Measurements from ENCODE around the gene TAF7. TPM values are rescaled to one million over a fixed set of nuclear protein-coding genes. Genes with fewer than 3 reads are reported as not detected.
"Not testable (repeated sequence)": the region's sequence is repeated elsewhere in the genome, so short reads cannot be mapped to it uniquely, and the experiment has no call there.

Gene TAF7
- total RNA-seq, 1 experiment from 2014 or later: 81.3 TPM

GRCh38 chr5:141343242-141343952 lies 22.8 kb upstream of the TAF7 start, which contains the start of gene PCDHGA3:
Gene PCDHGA3, plus strand, starts transcription at chr5:141343829. Its CDS starts 205 bp downstream, at chr5:141344034.
- no peak for DNase-seq (ENCODE audit: unreplicated experiment)
- BruUV-seq (replicated peaks): no TSS peak
- ChIA-PET CTCF (interaction anchor here (0.6 to 2.2 kb wide), 6 partner anchors 12 to 47 kb away, joined by 3 to 8 read pairs (median 4); partner anchors contain the start of genes PCDHGA4 and TAF7), POLR2A (no interaction called here)
- no peak within 1 kb of the TSS for H3K27ac Mint-ChIP-seq (ENCODE audit: low read depth, unreplicated experiment)
- no peak within 1 kb of the TSS for H3K4me3 Mint-ChIP-seq (ENCODE audit: unreplicated experiment)
- no peaks in the 10 kb centered on the region for H3K27me3 Mint-ChIP-seq (ENCODE audit: insufficient read depth, unreplicated experiment)
- H3K4me1 Mint-ChIP-seq (ENCODE audit: insufficient read depth, unreplicated experiment): no peaks in the 10 kb centered on the region
- H3K9me3 Mint-ChIP-seq (ENCODE audit: unreplicated experiment): peaks cover 50% of the 10 kb centered on the region
- intact Hi-C loops (cut with micrococcal nuclease): no loop called here
- no peak for TF ChIP-seq CTCF (IDR thresholded peaks at IDR 0.05; ENCODE audit: unreplicated experiment)
- H3K36me3 Mint-ChIP-seq (ENCODE audit: insufficient read depth, unreplicated experiment): no peaks in the 10 kb centered on the region

DNA sequence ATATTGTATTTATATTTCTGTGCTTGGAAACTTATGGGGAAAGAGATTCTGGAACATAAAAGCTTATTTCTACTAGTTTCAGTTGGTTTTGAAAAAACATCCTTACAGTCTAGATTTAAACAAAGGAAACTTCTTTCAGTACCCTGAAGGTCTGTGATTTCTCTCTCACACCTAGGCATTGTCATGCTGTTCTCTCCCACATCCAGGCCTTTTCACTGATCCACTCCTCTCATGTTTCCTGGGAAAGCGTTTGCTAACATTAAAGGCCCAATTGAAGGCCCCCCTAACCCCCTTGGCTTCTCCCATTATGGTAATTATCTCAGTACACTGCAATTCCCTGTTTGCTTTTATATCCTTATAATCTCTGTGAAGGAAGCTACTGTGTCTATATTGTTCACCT lies 22.2 kb upstream of the TAF7 start:
- no peaks in the 10 kb centered on the region for H3K27me3 Mint-ChIP-seq (ENCODE audit: insufficient read depth, unreplicated experiment)
- TF ChIP-seq CTCF (IDR thresholded peaks at IDR 0.05; ENCODE audit: unreplicated experiment): no peak
- no peak for DNase-seq (ENCODE audit: unreplicated experiment)
- CTCF ChIA-PET: interaction anchor here (1.0 to 2.2 kb wide), 4 partner anchors 13 to 23 kb away, joined by 4 to 8 read pairs (median 4); partner anchors contain the start of genes PCDHGA4, PCDHGA5 and TAF7
- H3K4me3 Mint-ChIP-seq (ENCODE audit: unreplicated experiment): no peak overlapping the region
- H3K36me3 Mint-ChIP-seq (ENCODE audit: insufficient read depth, unreplicated experiment): no peaks in the 10 kb centered on the region
- peaks cover 53% of the 10 kb centered on the region for H3K9me3 Mint-ChIP-seq (ENCODE audit: unreplicated experiment)
- H3K4me1 Mint-ChIP-seq (ENCODE audit: insufficient read depth, unreplicated experiment): no peaks in the 10 kb centered on the region
- no TSS peak for BruUV-seq (replicated peaks)
- intact Hi-C loops (cut with micrococcal nuclease): no loop called here
- no peak overlapping the region for H3K27ac Mint-ChIP-seq (ENCODE audit: low read depth, unreplicated experiment)
- POLR2A ChIA-PET: interaction anchor here (0.6 to 0.8 kb wide), 2 partner anchors 9 to 22 kb away, joined by 3 to 5 read pairs; no protein-coding TSS in a partner anchor

DNA sequence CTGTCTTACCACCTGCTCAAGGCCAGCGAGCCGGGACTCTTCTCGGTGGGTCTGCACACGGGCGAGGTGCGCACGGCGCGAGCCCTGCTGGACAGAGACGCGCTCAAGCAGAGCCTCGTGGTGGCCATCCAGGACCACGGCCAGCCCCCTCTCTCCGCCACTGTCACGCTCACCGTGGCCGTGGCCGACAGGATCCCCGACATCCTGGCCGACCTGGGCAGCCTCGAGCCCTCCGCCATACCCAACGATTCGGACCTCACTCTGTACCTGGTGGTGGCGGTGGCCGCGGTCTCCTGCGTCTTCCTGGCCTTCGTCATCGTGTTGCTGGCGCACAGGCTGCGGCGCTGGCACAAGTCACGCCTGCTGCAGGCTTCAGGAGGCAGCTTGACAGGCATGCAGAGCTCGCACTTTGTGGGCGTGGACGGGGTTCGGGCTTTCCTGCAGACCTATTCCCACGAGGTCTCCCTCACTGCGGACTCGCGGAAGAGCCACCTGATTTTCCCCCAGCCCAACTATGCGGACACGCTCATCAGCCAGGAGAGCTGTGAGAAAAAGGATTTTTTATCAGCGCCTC lies 20.3 kb upstream of the TAF7 start:
- DNase-seq (ENCODE audit: unreplicated experiment); intact Hi-C loops (cut with micrococcal nuclease); BruUV-seq (replicated peaks); H3K36me3 Mint-ChIP-seq (ENCODE audit: insufficient read depth, unreplicated experiment); H3K27ac Mint-ChIP-seq (ENCODE audit: low read depth, unreplicated experiment); H3K4me3 Mint-ChIP-seq (ENCODE audit: unreplicated experiment); CTCF ChIA-PET; H3K4me1 Mint-ChIP-seq (ENCODE audit: insufficient read depth, unreplicated experiment); H3K27me3 Mint-ChIP-seq (ENCODE audit: insufficient read depth, unreplicated experiment): not testable (repeated sequence)
- POLR2A ChIA-PET: interaction anchor here (0.9 kb wide), 1 partner anchor 182 kb away, joined by 3 read pairs; no protein-coding TSS in a partner anchor
- H3K9me3 Mint-ChIP-seq (ENCODE audit: unreplicated experiment): peaks cover 59% of the 10 kb centered on the region

DNA sequence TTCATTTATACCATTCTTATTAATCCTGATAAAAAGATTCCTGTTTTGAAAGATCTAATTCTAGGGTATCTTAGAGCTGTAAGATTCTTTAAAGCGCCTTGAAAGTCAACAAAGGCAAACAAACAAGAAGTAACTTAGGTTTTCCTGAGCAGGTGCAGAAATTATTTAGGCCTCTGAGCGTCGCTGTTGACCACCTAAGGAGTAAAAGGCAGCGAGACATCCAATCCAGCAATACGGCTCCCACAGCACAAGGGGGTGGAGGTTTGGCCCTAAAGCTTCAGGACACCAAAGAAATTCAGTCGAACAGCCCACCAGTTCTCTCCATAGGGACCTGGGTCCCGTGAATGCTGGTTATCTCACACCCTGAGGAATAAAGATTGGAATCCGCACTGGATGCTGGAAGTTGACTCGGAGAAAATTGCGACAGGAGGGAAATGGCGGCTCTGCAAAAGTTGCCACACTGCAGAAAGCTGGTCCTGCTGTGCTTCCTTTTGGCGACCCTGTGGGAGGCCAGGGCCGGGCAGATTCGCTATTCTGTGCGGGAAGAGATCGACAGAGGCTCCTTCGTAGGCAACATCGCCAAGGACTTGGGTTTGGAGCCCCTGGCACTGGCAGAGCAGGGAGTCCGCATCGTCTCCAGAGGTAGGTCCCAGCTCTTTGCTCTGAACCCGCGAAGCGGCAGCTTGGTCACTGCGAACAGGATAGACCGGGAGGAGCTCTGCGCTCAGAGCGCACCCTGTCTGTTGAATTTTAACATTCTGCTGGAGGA lies 18.1 kb upstream of the TAF7 start, which contains the start of gene PCDHGA2:
Gene PCDHGA2 (plus strand): TSS at position 223 of the 769 bp plus-strand sequence.
- Mint-ChIP-seq H3K27ac (ENCODE audit: low read depth, unreplicated experiment) (no peak within 1 kb of the TSS), H3K27me3 (ENCODE audit: insufficient read depth, unreplicated experiment) (no peaks in the 10 kb centered on the region), H3K9me3 (ENCODE audit: unreplicated experiment) (peaks cover 57% of the 10 kb centered on the region), H3K4me3 (ENCODE audit: unreplicated experiment) (peak within 1 kb of the TSS; percentile 30), H3K4me1 (ENCODE audit: insufficient read depth, unreplicated experiment) (no peaks in the 10 kb centered on the region), H3K36me3 (ENCODE audit: insufficient read depth, unreplicated experiment) (peaks cover 4% of the 10 kb centered on the region)
- peak; percentile 34 for DNase-seq (ENCODE audit: unreplicated experiment)
- ChIA-PET CTCF (interaction anchor here (0.6 to 1.4 kb wide), 8 partner anchors 8 to 377 kb away, joined by 3 to 8 read pairs (median 4); partner anchors contain the start of genes PCDHB10 and TAF7), POLR2A (interaction anchor here (0.9 kb wide), 1 partner anchor 18 kb away, joined by 3 read pairs; the partner anchor contains the start of gene TAF7)
- peak; percentile 30 for TF ChIP-seq CTCF (IDR thresholded peaks at IDR 0.05; ENCODE audit: unreplicated experiment)
- intact Hi-C loops (cut with micrococcal nuclease): no loop called here
- no TSS peak for BruUV-seq (replicated peaks)

DNA sequence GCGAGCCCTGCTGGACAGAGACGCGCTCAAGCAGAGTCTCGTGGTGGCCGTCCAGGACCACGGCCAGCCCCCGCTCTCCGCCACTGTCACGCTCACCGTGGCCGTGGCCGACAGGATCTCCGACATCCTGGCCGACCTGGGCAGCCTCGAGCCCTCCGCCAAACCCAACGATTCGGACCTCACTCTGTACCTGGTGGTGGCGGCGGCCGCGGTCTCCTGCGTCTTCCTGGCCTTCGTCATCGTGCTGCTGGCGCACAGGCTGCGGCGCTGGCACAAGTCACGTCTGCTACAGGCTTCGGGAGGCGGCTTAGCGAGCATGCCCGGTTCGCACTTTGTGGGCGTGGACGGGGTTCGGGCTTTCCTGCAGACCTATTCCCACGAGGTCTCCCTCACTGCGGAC lies 12.0 kb upstream of the TAF7 start:
- H3K27me3 Mint-ChIP-seq (ENCODE audit: insufficient read depth, unreplicated experiment); H3K4me1 Mint-ChIP-seq (ENCODE audit: insufficient read depth, unreplicated experiment); DNase-seq (ENCODE audit: unreplicated experiment); intact Hi-C loops (cut with micrococcal nuclease); H3K27ac Mint-ChIP-seq (ENCODE audit: low read depth, unreplicated experiment); H3K4me3 Mint-ChIP-seq (ENCODE audit: unreplicated experiment); H3K36me3 Mint-ChIP-seq (ENCODE audit: insufficient read depth, unreplicated experiment); BruUV-seq (replicated peaks): not testable (repeated sequence)
- CTCF ChIA-PET: interaction anchor here (3.5 kb wide), 1 partner anchor 13 kb away, joined by 18 read pairs; the partner anchor contains the start of gene TAF7
- POLR2A ChIA-PET: interaction anchor here (0.7 to 0.8 kb wide), 2 partner anchors 8 to 12 kb away, joined by 3 to 5 read pairs; partner anchors contain the start of gene TAF7
- peaks cover 14% of the 10 kb centered on the region for H3K9me3 Mint-ChIP-seq (ENCODE audit: unreplicated experiment)
